Measurements from ENCODE around the gene DZANK1.
"Not testable (repeated sequence)": the region's sequence is repeated elsewhere in the genome, so short reads cannot be mapped to it uniquely, and the experiment has no call there.

DZANK1 gene

GRCh38 chr20:18440403-18440802, 26.4 kb downstream of the DZANK1 start:
- no peak for DNase-seq (ENCODE audit: low read depth in 2 of 2, low spot score in 1 of 2)

- DNase-seq (ENCODE audit: low read depth in 2 of 2, low spot score in 1 of 2): no peak
These were observed 30.0 kb downstream of the DZANK1 start for GRCh38 chr20:18436847-18437246.

GRCh38 chr20:18431206-18431605, 35.6 kb downstream of the DZANK1 start:
- DNase-seq (ENCODE audit: low read depth in 2 of 2, low spot score in 1 of 2): no peak

GRCh38 chr20:18430172-18430826, 36.5 kb downstream of the DZANK1 start:
- no peak for DNase-seq (ENCODE audit: low read depth in 2 of 2, low spot score in 1 of 2)

GRCh38 chr20:18428490-18429173, 38.2 kb downstream of the DZANK1 start:
- DNase-seq (ENCODE audit: low read depth in 2 of 2, low spot score in 1 of 2): no peak

GRCh38 chr20:18427214-18427613, 39.6 kb downstream of the DZANK1 start:
- DNase-seq (ENCODE audit: low read depth in 2 of 2, low spot score in 1 of 2): no peak

GRCh38 chr20:18421608-18422007, 45.2 kb downstream of the DZANK1 start:
- DNase-seq (ENCODE audit: low read depth in 2 of 2, low spot score in 1 of 2): no peak

GRCh38 chr20:18416486-18416885, 50.3 kb downstream of the DZANK1 start:
- DNase-seq (ENCODE audit: low read depth in 2 of 2, low spot score in 1 of 2): no peak

GRCh38 chr20:18414140-18414539, 52.7 kb downstream of the DZANK1 start:
- DNase-seq (ENCODE audit: low read depth in 2 of 2, low spot score in 1 of 2): no peak

- no peak for DNase-seq (ENCODE audit: low read depth in 2 of 2, low spot score in 1 of 2)
These were observed 54.5 kb downstream of the DZANK1 start for GRCh38 chr20:18412221-18412901.

GRCh38 chr20:18405826-18406225, 61.0 kb downstream of the DZANK1 start:
- no peak for DNase-seq (ENCODE audit: low read depth in 2 of 2, low spot score in 1 of 2)

- DNase-seq (ENCODE audit: low read depth in 2 of 2, low spot score in 1 of 2): no peak
These were observed 62.7 kb downstream of the DZANK1 start for GRCh38 chr20:18404172-18404571.

GRCh38 chr20:18403269-18403668, 63.6 kb downstream of the DZANK1 start:
- no peak for DNase-seq (ENCODE audit: low read depth in 2 of 2, low spot score in 1 of 2)

GRCh38 chr20:18401305-18401704, 65.5 kb downstream of the DZANK1 start:
- no peak for DNase-seq (ENCODE audit: low read depth in 2 of 2, low spot score in 1 of 2)

GRCh38 chr20:18400460-18400859, 66.4 kb downstream of the DZANK1 start:
- DNase-seq (ENCODE audit: low read depth in 2 of 2, low spot score in 1 of 2): no peak

- not testable (repeated sequence) for DNase-seq (ENCODE audit: low read depth in 2 of 2, low spot score in 1 of 2)
These were observed 68.1 kb downstream of the DZANK1 start for GRCh38 chr20:18398713-18399112.

- DNase-seq (ENCODE audit: low read depth in 2 of 2, low spot score in 1 of 2): no peak
These were observed 69.8 kb downstream of the DZANK1 start for GRCh38 chr20:18397030-18397429.

GRCh38 chr20:18395544-18395943, 71.3 kb downstream of the DZANK1 start:
- DNase-seq (ENCODE audit: low read depth in 2 of 2, low spot score in 1 of 2): no peak

GRCh38 chr20:18394363-18394762, 72.5 kb downstream of the DZANK1 start:
- no peak for DNase-seq (ENCODE audit: low read depth in 2 of 2, low spot score in 1 of 2)

GRCh38 chr20:18391686-18392085, 75.1 kb downstream of the DZANK1 start:
- DNase-seq (ENCODE audit: low read depth in 2 of 2, low spot score in 1 of 2): no peak

GRCh38 chr20:18390201-18390600, 76.6 kb downstream of the DZANK1 start:
- no peak for DNase-seq (ENCODE audit: low read depth in 2 of 2, low spot score in 1 of 2)

GRCh38 chr20:18388860-18389259, 78.0 kb downstream of the DZANK1 start:
- no peak for DNase-seq (ENCODE audit: low read depth in 2 of 2, low spot score in 1 of 2)

Measured in stimulated activated CD8-positive, alpha-beta memory T cell treated with anti-CD3 and anti-CD28 coated beads, Interleukin-4, amount 100 ng/mL, for 4 hours (primary cell).